GM21515 (cell line): ENCODE measurements around the gene NYNRIN.

Experiments used
- ATAC-seq: cut with Tn5 transposase; IDR thresholded peaks from one replicate; pipeline ENCODE4 v1.9.1; 2021; ENCODE audit not compliant: unreplicated experiment

Gene NYNRIN

GRCh38 chr14:24414077-24414476 is 15.3 kb downstream of the NYNRIN start:
- ATAC-seq = no peak

GRCh38 chr14:24414732-24415420 is 16.1 kb downstream of the NYNRIN start:
- no peak for ATAC-seq

GRCh38 chr14:24415421-24416253 is 16.8 kb downstream of the NYNRIN start:
- ATAC-seq = no peak

- ATAC-seq = no peak
Measured at GRCh38 chr14:24416254-24416931, 17.6 kb downstream of the NYNRIN start.

- ATAC-seq = no peak
Measured at GRCh38 chr14:24416932-24417619, 18.3 kb downstream of the NYNRIN start.

- ATAC-seq = no peak
Measured at GRCh38 chr14:24417832-24418491, 19.2 kb downstream of the NYNRIN start.

GRCh38 chr14:24418492-24418873 is 19.7 kb downstream of the NYNRIN start:
- no peak for ATAC-seq

- ATAC-seq = no peak
Measured at GRCh38 chr14:24422261-24422660, 23.5 kb downstream of the NYNRIN start.

GRCh38 chr14:24422694-24423601 is 24.1 kb downstream of the NYNRIN start:
- no peak for ATAC-seq

GRCh38 chr14:24425704-24426103 is 26.9 kb downstream of the NYNRIN start:
- no peak for ATAC-seq

- ATAC-seq = no peak
Measured at GRCh38 chr14:24426150-24426911, 27.5 kb downstream of the NYNRIN start.

- no peak for ATAC-seq
Measured at GRCh38 chr14:24426912-24427536, 28.2 kb downstream of the NYNRIN start.

- ATAC-seq = no peak
Measured at GRCh38 chr14:24427537-24428508, 29.0 kb downstream of the NYNRIN start.

GRCh38 chr14:24428628-24429394 is 30.0 kb downstream of the NYNRIN start:
- ATAC-seq = no peak

GRCh38 chr14:24429395-24430142 is 30.8 kb downstream of the NYNRIN start, which contains the start of the genes CBLN3 and KHNYN:
Gene CBLN3, minus strand, starts transcription at chr14:24429668. Its CDS starts 614 bp downstream, at chr14:24429054.
Gene KHNYN, plus strand, starts transcription at chr14:24429954. Its CDS starts 777 bp downstream, at chr14:24430731.
- ATAC-seq = peak; percentile 86
